HG03469 (cell line): Measurements from ENCODE around the gene CELA3A.
"Not testable (repeated sequence)": the region's sequence is repeated elsewhere in the genome, so short reads cannot be mapped to it uniquely, and the experiment has no call there.

ENCODE experiments used
- ATAC-seq: cut with Tn5 transposase; IDR thresholded peaks from one replicate; pipeline ENCODE4 v1.9.1; 2021; ENCODE audit warnings: mild to moderate bottlenecking, moderate library complexity, moderate number of reproducible peaks; ENCODE audit not compliant: unreplicated experiment

Gene CELA3A

GRCh38 chr1:22001409-22001808, at the start of gene CELA3A:
Gene CELA3A (plus strand): TSS chr1:22001657. CDS start chr1:22001675, 18 bp downstream.
- no peak for ATAC-seq

- ATAC-seq = no peak
Measured at GRCh38 chr1:21952786-21953520, 48.5 kb upstream of the CELA3A start.

GRCh38 chr1:21955058-21955457, 46.4 kb upstream of the CELA3A start:
- ATAC-seq = no peak

GRCh38 chr1:21955501-21956281, 45.8 kb upstream of the CELA3A start:
- ATAC-seq = no peak

- ATAC-seq = no peak
Measured at GRCh38 chr1:21956720-21957552, 44.5 kb upstream of the CELA3A start.

GRCh38 chr1:21961337-21961736, 40.1 kb upstream of the CELA3A start:
- no peak for ATAC-seq

- no peak for ATAC-seq
Measured at GRCh38 chr1:21961799-21962198, 39.7 kb upstream of the CELA3A start.

GRCh38 chr1:21963477-21964217, 37.8 kb upstream of the CELA3A start:
- ATAC-seq = no peak

GRCh38 chr1:21966247-21967000, 35.0 kb upstream of the CELA3A start:
- ATAC-seq = no peak

- ATAC-seq = not testable (repeated sequence)
Measured at GRCh38 chr1:21967216-21967615, 34.2 kb upstream of the CELA3A start.

GRCh38 chr1:21969066-21969465, 32.4 kb upstream of the CELA3A start:
- not testable (repeated sequence) for ATAC-seq

- not testable (repeated sequence) for ATAC-seq
Measured at GRCh38 chr1:21970523-21970922, 30.9 kb upstream of the CELA3A start.

GRCh38 chr1:21972973-21973441, 28.4 kb upstream of the CELA3A start:
- ATAC-seq = not testable (repeated sequence)

- ATAC-seq = not testable (repeated sequence)
Measured at GRCh38 chr1:21973948-21974347, 27.5 kb upstream of the CELA3A start.

- ATAC-seq = not testable (repeated sequence)
Measured at GRCh38 chr1:21974699-21975098, 26.8 kb upstream of the CELA3A start.

GRCh38 chr1:21975296-21975695, 26.2 kb upstream of the CELA3A start:
- not testable (repeated sequence) for ATAC-seq

- not testable (repeated sequence) for ATAC-seq
Measured at GRCh38 chr1:21976703-21977239, 24.7 kb upstream of the CELA3A start, which contains the start of gene CELA3B. Gene CELA3B (plus strand): TSS chr1:21977022. CDS start chr1:21977040, 18 bp downstream.

- ATAC-seq = not testable (repeated sequence)
Measured at GRCh38 chr1:21978209-21978608, 23.2 kb upstream of the CELA3A start.
